Measurements from ENCODE around the gene BNC2.

BNC2 gene

GRCh38 chr9:16726029-16726428, 144.4 kb downstream of the BNC2 start:
- H3K4me3 ChIP-seq (ENCODE audit: low read depth, low read length) = no peak overlapping the region

DNA sequence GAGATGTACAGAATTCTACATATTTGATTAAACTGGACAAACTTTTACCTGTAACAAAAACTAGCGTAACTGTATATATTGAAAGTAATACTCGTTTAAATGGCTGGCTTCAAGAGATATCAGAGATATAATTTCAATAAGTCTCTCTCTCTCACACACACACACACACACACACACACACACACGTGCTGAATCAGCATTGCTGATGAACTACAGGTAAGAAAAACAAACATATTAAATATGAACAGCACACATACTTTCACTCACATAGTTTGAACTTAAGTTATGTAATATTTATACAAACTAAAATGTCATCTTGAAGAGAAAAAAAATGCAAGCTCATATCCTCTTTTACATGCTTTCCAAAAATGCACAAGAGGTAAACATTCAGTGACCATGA, 145.4 kb downstream of the BNC2 start:
- no peak overlapping the region for H3K4me3 ChIP-seq (ENCODE audit: low read depth, low read length)
- no peak for DNase-seq (ENCODE audit: low read depth)
- TF ChIP-seq CTCF (IDR thresholded peaks at IDR 0.05; ENCODE audit: insufficient read depth, low read depth, low read length, missing control alignments) = no peak

More at GRCh38 chr9:16726029-16726428, 144.4 kb downstream of the BNC2 start:
- no peak for TF ChIP-seq CTCF (IDR thresholded peaks at IDR 0.05; ENCODE audit: insufficient read depth, low read depth, low read length, missing control alignments)
- DNase-seq (ENCODE audit: low read depth) = no peak

GRCh38 chr9:16721972-16722371, 148.5 kb downstream of the BNC2 start:
- no peak for DNase-seq (ENCODE audit: low read depth)
- no peak overlapping the region for H3K4me3 ChIP-seq (ENCODE audit: low read depth, low read length)
- TF ChIP-seq CTCF (IDR thresholded peaks at IDR 0.05; ENCODE audit: insufficient read depth, low read depth, low read length, missing control alignments) = no peak

DNA sequence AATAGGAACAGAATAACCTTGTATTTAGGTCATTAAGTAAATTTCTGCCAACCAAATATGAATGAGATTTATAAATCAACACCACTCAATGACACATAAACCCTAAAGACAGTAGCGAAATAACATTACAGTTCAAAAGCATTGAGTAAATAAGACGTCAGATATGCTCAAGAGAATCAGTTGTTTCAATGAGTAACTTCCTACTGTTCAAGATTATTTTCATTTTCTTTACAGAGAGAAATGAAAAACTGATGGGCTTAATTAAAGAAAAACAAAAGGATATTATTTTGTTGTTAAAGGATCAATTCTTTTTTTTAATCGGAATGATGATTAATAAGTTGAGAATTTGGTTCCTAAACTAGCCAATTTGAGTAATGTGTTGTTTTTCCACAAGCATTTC, 150.1 kb downstream of the BNC2 start:
- DNase-seq (ENCODE audit: low read depth) = no peak
- no peak overlapping the region for H3K4me3 ChIP-seq (ENCODE audit: low read depth, low read length)
- no peak for TF ChIP-seq CTCF (IDR thresholded peaks at IDR 0.05; ENCODE audit: insufficient read depth, low read depth, low read length, missing control alignments)

GRCh38 chr9:16719921-16720320, 150.5 kb downstream of the BNC2 start:
- H3K4me3 ChIP-seq (ENCODE audit: low read depth, low read length) = no peak overlapping the region
- DNase-seq (ENCODE audit: low read depth) = no peak
- no peak for TF ChIP-seq CTCF (IDR thresholded peaks at IDR 0.05; ENCODE audit: insufficient read depth, low read depth, low read length, missing control alignments)

DNA sequence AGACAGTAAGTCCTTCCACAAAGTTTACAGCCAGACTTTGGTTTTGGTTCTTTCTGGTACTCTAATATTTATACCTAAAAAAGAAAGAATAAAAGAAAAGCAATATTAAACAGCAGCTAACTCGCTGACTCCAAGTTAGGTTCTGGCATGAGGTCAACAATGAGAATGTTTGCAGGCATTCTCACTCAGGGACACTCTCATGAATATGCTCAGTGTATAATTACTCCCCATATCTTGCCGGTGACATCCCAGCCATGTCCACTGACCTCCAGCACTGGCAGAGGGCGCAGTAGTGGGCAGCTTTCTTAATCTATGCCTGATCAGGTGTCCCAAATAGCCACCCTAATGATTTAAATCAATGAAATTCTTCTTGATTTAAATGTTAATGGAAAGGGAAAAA, 151.5 kb downstream of the BNC2 start:
- no peak for DNase-seq (ENCODE audit: low read depth)

More for the DNA sequence above, 151.5 kb downstream of the BNC2 start:
- H3K4me3 ChIP-seq (ENCODE audit: low read depth, low read length) = no peak overlapping the region
- no peak for TF ChIP-seq CTCF (IDR thresholded peaks at IDR 0.05; ENCODE audit: insufficient read depth, low read depth, low read length, missing control alignments)

Data from GM12865 (cell line).